Liver (tissue), 9 donors: Measurements from ENCODE around the gene LSAMP. TPM values are rescaled to one million over a fixed set of nuclear protein-coding genes. Genes with fewer than 3 reads are reported as not detected.

Source experiments
- DNase-seq: peaks from one replicate; pipeline ENCODE4 v3.0.0-alpha.2; 2017; ENCODE audit warnings: low spot score
- H3K27ac ChIP-seq, 2 donors: one replicate each; pipeline ENCODE4 v1.7.0; 2013; ENCODE audit warnings: inconsistent platforms in 2 of 2, low read length in 2 of 2, control low read depth in 1 of 2, low read depth in 1 of 2, mild to moderate bottlenecking in 1 of 2
- H3K27me3 ChIP-seq, 4 donors: one replicate each; pipeline versions ENCODE4 v1.6.1 to v1.7.0; 2013; ENCODE audit warnings: low read length in 3 of 4, inconsistent platforms in 1 of 4, mild to moderate bottlenecking in 1 of 4, moderate library complexity in 1 of 4; ENCODE audit not compliant: control insufficient read depth in 4 of 4, insufficient read depth in 4 of 4
- H3K36me3 ChIP-seq, 4 donors: one replicate each; pipeline versions ENCODE4 v1.6.1 to v1.7.0; 2013; ENCODE audit warnings: low read length in 3 of 4, mild to moderate bottlenecking in 3 of 4, low read depth in 1 of 4, moderate library complexity in 1 of 4; ENCODE audit not compliant: control insufficient read depth in 4 of 4, insufficient read depth in 3 of 4
- H3K4me1 ChIP-seq, 4 donors: one replicate each; pipeline versions ENCODE4 v1.6.1 to v1.7.0; 2013; ENCODE audit warnings: low read length in 3 of 4, mild to moderate bottlenecking in 3 of 4, moderate library complexity in 1 of 4; ENCODE audit not compliant: control insufficient read depth in 4 of 4, insufficient read depth in 4 of 4
- H3K4me3 ChIP-seq, 3 donors: one replicate each; pipeline versions ENCODE4 v1.6.1 to v1.7.0; 2013; ENCODE audit warnings: low read length in 3 of 3, control low read depth in 1 of 3, low read depth in 1 of 3, mild to moderate bottlenecking in 1 of 3
- H3K9ac ChIP-seq, 2 donors: one replicate each; pipeline ENCODE4 v1.7.0; 2013; ENCODE audit warnings: low read length in 2 of 2, mild to moderate bottlenecking in 2 of 2, moderate library complexity in 2 of 2, control low read depth in 1 of 2, low read depth in 1 of 2
- H3K9me3 ChIP-seq, 4 donors: one replicate each; pipeline versions ENCODE4 v1.6.1 to v1.7.0; 2013; ENCODE audit warnings: low read length in 3 of 4; ENCODE audit not compliant: control insufficient read depth in 4 of 4
- ATF3 ChIP-seq: IDR thresholded peaks from 2 replicates; pipeline ENCODE4 v1.6.1; 2016; ENCODE audit warnings: antibody characterized with exemption
- CTCF ChIP-seq: fragments of 150-350 bp; IDR thresholded peaks from 2 replicates; pipeline ENCODE4 v1.5.1; 2017; ENCODE audit warnings: improper control_type of control experiment, low read depth, low read length; ENCODE audit not compliant: missing input control
- FOXA1 ChIP-seq: IDR thresholded peaks from 2 replicates; pipeline ENCODE4 v1.6.1; 2016; ENCODE audit warnings: antibody characterized with exemption
- FOXA2 ChIP-seq: IDR thresholded peaks from 2 replicates; pipeline ENCODE4 v1.6.1; 2016; ENCODE audit warnings: antibody characterized with exemption
- GABPA ChIP-seq, 2 donors: IDR thresholded peaks in 1 of 2; conservative IDR thresholded peaks in 1 of 2; 2 replicates each; pipeline ENCODE4 v1.6.1; 2016; ENCODE audit warnings: antibody characterized with exemption in 2 of 2, mild to moderate bottlenecking in 1 of 2, moderate library complexity in 1 of 2
- HNF4A ChIP-seq, 2 donors: conservative IDR thresholded peaks; 2 replicates each; pipeline ENCODE4 v1.6.1; 2016; ENCODE audit warnings: antibody characterized with exemption in 2 of 2, mild to moderate bottlenecking in 2 of 2
- HNF4G ChIP-seq: IDR thresholded peaks from 2 replicates; pipeline ENCODE4 v1.6.1; 2016; ENCODE audit warnings: antibody characterized with exemption
- JUND ChIP-seq, 2 donors: IDR thresholded peaks; 2 replicates each; pipeline ENCODE4 v1.6.1; 2016; ENCODE audit warnings: antibody characterized with exemption in 2 of 2
- MAX ChIP-seq: IDR thresholded peaks from 2 replicates; pipeline ENCODE4 v1.6.1; 2016; ENCODE audit warnings: antibody characterized with exemption
- NR2F2 ChIP-seq: IDR thresholded peaks from 2 replicates; pipeline ENCODE4 v1.6.1; 2016; ENCODE audit warnings: antibody characterized with exemption
- RAD21 ChIP-seq, 2 donors: IDR thresholded peaks; 2 replicates each; pipeline ENCODE4 v1.6.1; 2016; ENCODE audit warnings: antibody characterized with exemption in 2 of 2, mild to moderate bottlenecking in 2 of 2
- REST ChIP-seq: IDR thresholded peaks from 2 replicates; pipeline ENCODE4 v1.6.1; 2016; ENCODE audit warnings: antibody characterized with exemption, mild to moderate bottlenecking
- RXRA ChIP-seq, 2 donors: IDR thresholded peaks; 2 replicates each; pipeline ENCODE4 v1.6.1; 2017 to 2018; ENCODE audit warnings: antibody characterized with exemption in 2 of 2, mild to moderate bottlenecking in 1 of 2
- SP1 ChIP-seq: IDR thresholded peaks from 2 replicates; pipeline ENCODE4 v1.6.1; 2018; ENCODE audit warnings: antibody characterized with exemption, mild to moderate bottlenecking
- TAF1 ChIP-seq: conservative IDR thresholded peaks from 2 replicates; pipeline ENCODE4 v1.6.1; 2016; ENCODE audit warnings: antibody characterized with exemption, mild to moderate bottlenecking
- YY1 ChIP-seq: IDR thresholded peaks from 2 replicates; pipeline ENCODE4 v1.6.1; 2016; ENCODE audit warnings: antibody characterized with exemption, mild to moderate bottlenecking
- ZBTB33 ChIP-seq: IDR thresholded peaks from 2 replicates; pipeline ENCODE4 v1.6.1; 2016; ENCODE audit warnings: antibody characterized with exemption
- WGBS: extraction: QIAGEN DNeasy Blood & Tissue Kit; methylation state at CpG from one replicate; pipeline ENCODE4 v1.1.7; 2013; 5-methylcytosine and 5-hydroxymethylcytosine counted together
- polyA plus RNA-seq, 2 donors: library from polyadenylated mRNA; stranded (reverse) in 1 of 2; unstranded in 1 of 2; fragments of 200-250 nt in 1 of 2; fragments of >200 nt in 1 of 2; fragmentation: Nextera tagmentation in 1 of 2; extraction: Ambion mirVana in 1 of 2; gene quantifications; one replicate each; pipeline versions ENCODE4 v1.2.1 to v1.2.3, GENCODE V29; 2013 to 2015
- total RNA-seq, 2 donors: library from RNA; depleted of rRNA; stranded (reverse); fragments of >200 nt; gene quantifications; one replicate each; pipeline ENCODE4 v1.2.3, GENCODE V29; 2014
- donor health status: healthy.
- donor health status: healthy.
- donor health status: healthy.
- donor health status: healthy.
- donor health status: healthy.

Gene LSAMP
- total and polyA plus RNA-seq, 4 donors, result 0.01 to 0.17 (median 0.06) TPM

GRCh38 chr3:116433552-116433951, 11.7 kb downstream of the LSAMP start:
- H3K4me3 ChIP-seq, result no peak overlapping the region
- no peaks in the 10 kb centered on the region for H3K36me3 ChIP-seq
- TF ChIP-seq ATF3 (no peak), ZBTB33 (no peak), SP1 (no peak), GABPA (IDR thresholded peaks at IDR 0.05 in 1 of 2, conservative IDR thresholded peaks at IDR 0.05 in 1 of 2) (no peak), JUND (IDR thresholded peaks at IDR 0.05) (no peak), CTCF (no peak), RXRA (IDR thresholded peaks at IDR 0.05) (no peak), HNF4G (no peak), FOXA2 (no peak), MAX (no peak), YY1 (no peak), FOXA1 (no peak), NR2F2 (no peak)
- H3K27me3 ChIP-seq, result peaks cover 0 to 5% (median 0%) of the 10 kb centered on the region in 4 donors
- H3K4me1 ChIP-seq, result no peaks in the 10 kb centered on the region
- H3K9me3 ChIP-seq, result no peaks in the 10 kb centered on the region
- WGBS, result 67% methylated on average over 1 of the region's 1 CpG
- no peak overlapping the region for H3K27ac ChIP-seq
- H3K9ac ChIP-seq, result no peak overlapping the region
- no peak for DNase-seq

- TF ChIP-seq REST (no peak), NR2F2 (no peak), GABPA (IDR thresholded peaks at IDR 0.05 in 1 of 2, conservative IDR thresholded peaks at IDR 0.05 in 1 of 2) (no peak), RXRA (IDR thresholded peaks at IDR 0.05) (no peak), HNF4A (conservative IDR thresholded peaks at IDR 0.05) (no peak), TAF1 (no peak), RAD21 (IDR thresholded peaks at IDR 0.05) (no peak), FOXA2 (no peak), ATF3 (no peak), CTCF (no peak), HNF4G (no peak), YY1 (no peak), MAX (no peak), FOXA1 (no peak), ZBTB33 (no peak)
- Histone ChIP-seq H3K36me3 (no peaks in the 10 kb centered on the region), H3K4me3 (no peak overlapping the region), H3K27ac (no peak overlapping the region), H3K4me1 (no peaks in the 10 kb centered on the region), H3K27me3 (peaks cover 0 to 5% (median 0%) of the 10 kb centered on the region in 4 donors), H3K9me3 (no peaks in the 10 kb centered on the region), H3K9ac (no peak overlapping the region)
- DNase-seq, result no peak
- WGBS, result 41% methylated on average over 2 of the region's 2 CpGs
These were observed 12.5 kb downstream of the LSAMP start for GRCh38 chr3:116432795-116433194.
